HG03045 (cell line): ENCODE data around the gene CDH22.

Experiments used
- ATAC-seq: cut with Tn5 transposase; IDR thresholded peaks from one replicate; pipeline ENCODE4 v1.9.1; 2021; ENCODE audit warnings: mild to moderate bottlenecking, moderate library complexity; ENCODE audit not compliant: unreplicated experiment

Gene CDH22

GRCh38 chr20:46249671-46250070 lies 58.6 kb downstream of the CDH22 start:
- no peak for ATAC-seq

GRCh38 chr20:46246559-46246958 lies 61.7 kb downstream of the CDH22 start:
- no peak for ATAC-seq

- no peak for ATAC-seq
These were observed 64.3 kb downstream of the CDH22 start for GRCh38 chr20:46243707-46244628.

- ATAC-seq = no peak
These were observed 65.9 kb downstream of the CDH22 start for GRCh38 chr20:46242390-46242789.

GRCh38 chr20:46240881-46241280 lies 67.4 kb downstream of the CDH22 start:
- ATAC-seq = no peak

GRCh38 chr20:46240065-46240464 lies 68.2 kb downstream of the CDH22 start:
- no peak for ATAC-seq

- ATAC-seq = no peak
These were observed 70.6 kb downstream of the CDH22 start for GRCh38 chr20:46237736-46238135.

GRCh38 chr20:46237227-46237626 lies 71.1 kb downstream of the CDH22 start:
- ATAC-seq = no peak

- ATAC-seq = no peak
These were observed 73.2 kb downstream of the CDH22 start for GRCh38 chr20:46235077-46235476.

GRCh38 chr20:46233701-46234100 lies 74.6 kb downstream of the CDH22 start:
- no peak for ATAC-seq

GRCh38 chr20:46232539-46232938 lies 75.8 kb downstream of the CDH22 start:
- no peak for ATAC-seq

GRCh38 chr20:46230801-46231282 lies 77.5 kb downstream of the CDH22 start:
- ATAC-seq = no peak

- no peak for ATAC-seq
These were observed 78.2 kb downstream of the CDH22 start for GRCh38 chr20:46230106-46230491.

- ATAC-seq = no peak
These were observed 78.7 kb downstream of the CDH22 start for GRCh38 chr20:46229478-46230105.

GRCh38 chr20:46228670-46229069 lies 79.6 kb downstream of the CDH22 start:
- ATAC-seq = no peak

- ATAC-seq = no peak
These were observed 81.0 kb downstream of the CDH22 start for GRCh38 chr20:46227272-46227767.

GRCh38 chr20:46226602-46227001 lies 81.7 kb downstream of the CDH22 start:
- no peak for ATAC-seq

- no peak for ATAC-seq
These were observed 85.7 kb downstream of the CDH22 start for GRCh38 chr20:46222521-46223007.

GRCh38 chr20:46221256-46221833 lies 87.0 kb downstream of the CDH22 start:
- ATAC-seq = no peak

GRCh38 chr20:46220455-46221207 lies 87.7 kb downstream of the CDH22 start:
- no peak for ATAC-seq

GRCh38 chr20:46219920-46220319 lies 88.4 kb downstream of the CDH22 start:
- ATAC-seq = no peak
